ENCODE data around the gene CBX8.

- TF ChIP-seq CTCF (IDR thresholded peaks at IDR 0.05; ENCODE audit: low read depth, low read length, poor library complexity, severe bottlenecking), result no peak
- no peak for TF ChIP-seq EZH2phosphoT487 (IDR thresholded peaks at IDR 0.05; ENCODE audit: borderline replicate concordance, low read length)
Measured at GRCh38 chr17:79836510-79836971, 39.7 kb upstream of the CBX8 start.
